Measurements from ENCODE around the gene ZNF862.

The ZNF862 gene

DNA sequence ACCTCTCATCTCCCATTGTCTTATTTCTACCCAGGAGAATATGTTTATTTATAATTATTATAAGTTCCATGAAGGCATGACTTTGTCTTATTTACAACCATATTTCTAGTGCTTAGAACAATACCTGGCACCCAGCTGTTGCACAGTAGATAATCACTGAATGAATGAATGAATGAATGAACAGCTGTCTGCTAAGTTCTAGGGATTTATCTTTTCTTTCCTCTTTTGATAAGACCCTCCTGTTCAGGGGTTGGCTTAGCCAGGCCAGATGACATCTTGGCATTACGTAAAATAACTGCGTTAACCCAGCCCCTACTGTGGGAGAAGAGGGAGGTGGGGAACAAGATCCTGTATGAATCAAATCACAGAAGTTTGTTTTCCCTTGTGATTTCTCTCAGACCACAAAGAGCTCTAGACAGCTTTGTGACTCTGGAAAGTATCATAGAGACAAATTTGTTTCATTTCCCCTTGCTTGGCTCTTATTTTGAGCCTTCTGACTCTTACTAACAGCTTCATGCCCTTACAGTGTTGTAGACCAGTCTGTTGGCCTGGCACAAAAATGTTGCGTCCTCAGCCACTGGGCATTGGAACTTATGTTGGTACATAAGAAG lies 8.4 kb downstream of the ZNF862 start:
- DNase-seq = no peak

DNA sequence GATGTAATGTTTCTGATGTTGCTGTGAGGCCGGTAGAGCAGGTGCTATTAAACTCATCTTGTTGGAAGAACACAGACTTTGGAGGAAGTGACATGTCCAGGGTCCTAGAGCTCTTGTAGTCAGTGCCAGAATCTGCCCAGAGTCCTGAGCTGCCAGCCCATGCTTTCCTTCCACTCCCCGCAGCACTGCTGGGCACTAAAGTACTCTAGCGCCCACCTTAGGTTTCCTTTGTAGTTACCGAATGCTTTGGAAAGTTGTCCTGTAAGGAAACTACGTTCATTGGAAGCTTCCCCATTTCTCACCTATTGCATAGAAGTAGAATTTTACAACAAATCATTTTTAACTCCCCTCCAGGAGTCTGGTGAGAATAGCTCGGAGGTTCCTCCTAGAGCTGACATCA lies 11.0 kb downstream of the ZNF862 start:
- no peak for DNase-seq

DNA sequence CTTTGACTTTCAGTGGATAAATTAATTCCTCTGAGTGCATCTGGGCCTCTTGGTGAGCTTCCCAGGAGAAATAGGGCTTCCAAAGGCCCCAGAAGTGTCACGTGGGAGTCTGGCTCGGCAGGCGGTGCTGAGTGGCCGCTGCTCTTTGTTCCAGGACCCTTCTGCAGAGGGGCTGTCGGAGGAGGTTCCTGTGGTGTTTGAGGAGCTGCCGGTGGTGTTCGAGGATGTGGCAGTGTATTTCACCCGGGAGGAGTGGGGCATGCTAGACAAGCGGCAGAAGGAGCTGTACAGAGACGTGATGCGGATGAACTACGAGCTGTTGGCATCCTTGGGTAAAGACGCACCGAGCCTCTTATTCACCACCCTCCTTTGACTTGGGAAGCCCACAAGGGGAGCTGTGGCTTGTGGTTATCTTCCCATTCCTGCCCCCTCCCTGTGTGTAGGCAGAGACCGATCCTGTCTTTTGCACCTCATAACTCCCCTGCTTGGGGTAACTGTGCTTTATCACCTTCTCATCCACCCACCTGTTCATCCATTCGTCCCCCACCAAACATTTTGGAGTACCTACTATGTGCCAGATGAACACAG lies 11.9 kb downstream of the ZNF862 start:
- DNase-seq = no peak

GRCh38 chr7:149850716-149851115 lies 12.5 kb downstream of the ZNF862 start:
- DNase-seq = no peak

DNA sequence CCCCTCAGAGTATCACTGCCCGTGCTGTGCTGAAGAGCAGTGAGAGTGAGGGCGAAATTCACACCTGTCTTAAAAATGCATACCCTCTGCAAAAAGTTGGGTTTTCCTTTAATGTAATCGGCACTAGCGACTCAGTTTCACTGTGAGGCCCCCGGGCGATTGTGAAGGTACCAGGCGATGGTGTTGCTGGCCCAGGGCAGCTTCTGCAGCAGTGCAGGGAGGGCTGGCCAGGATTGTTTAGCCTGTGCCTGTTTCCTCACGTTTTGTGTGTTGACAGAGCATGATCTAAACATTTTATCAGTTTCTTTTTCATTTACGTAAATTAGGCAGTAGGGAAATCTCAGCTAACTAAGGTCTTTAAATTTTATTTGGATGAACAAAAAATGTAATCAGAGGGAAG lies 13.3 kb downstream of the ZNF862 start:
- DNase-seq = no peak

DNA sequence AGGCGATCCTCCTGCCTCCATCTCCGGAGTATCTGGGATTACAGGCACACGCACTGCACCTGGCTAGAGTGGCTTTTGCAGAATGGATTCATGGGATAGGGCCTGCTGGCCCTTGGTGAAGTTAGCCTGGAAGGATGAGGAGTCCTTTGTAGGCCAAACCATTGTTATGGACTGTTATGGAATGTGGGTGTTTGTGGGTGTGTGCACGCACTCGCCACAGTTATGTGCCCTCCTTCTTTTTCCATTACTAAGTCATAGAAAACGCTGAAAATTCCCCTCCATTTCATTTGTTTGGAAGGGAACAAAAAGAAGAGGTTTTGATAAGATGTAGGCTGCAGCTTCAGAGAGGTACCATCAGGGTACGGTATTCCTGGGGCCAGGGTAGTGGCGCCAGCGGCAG lies 15.0 kb downstream of the ZNF862 start:
- no peak for DNase-seq

- DNase-seq = no peak
Measured at GRCh38 chr7:149854611-149855360, 16.6 kb downstream of the ZNF862 start.

DNA sequence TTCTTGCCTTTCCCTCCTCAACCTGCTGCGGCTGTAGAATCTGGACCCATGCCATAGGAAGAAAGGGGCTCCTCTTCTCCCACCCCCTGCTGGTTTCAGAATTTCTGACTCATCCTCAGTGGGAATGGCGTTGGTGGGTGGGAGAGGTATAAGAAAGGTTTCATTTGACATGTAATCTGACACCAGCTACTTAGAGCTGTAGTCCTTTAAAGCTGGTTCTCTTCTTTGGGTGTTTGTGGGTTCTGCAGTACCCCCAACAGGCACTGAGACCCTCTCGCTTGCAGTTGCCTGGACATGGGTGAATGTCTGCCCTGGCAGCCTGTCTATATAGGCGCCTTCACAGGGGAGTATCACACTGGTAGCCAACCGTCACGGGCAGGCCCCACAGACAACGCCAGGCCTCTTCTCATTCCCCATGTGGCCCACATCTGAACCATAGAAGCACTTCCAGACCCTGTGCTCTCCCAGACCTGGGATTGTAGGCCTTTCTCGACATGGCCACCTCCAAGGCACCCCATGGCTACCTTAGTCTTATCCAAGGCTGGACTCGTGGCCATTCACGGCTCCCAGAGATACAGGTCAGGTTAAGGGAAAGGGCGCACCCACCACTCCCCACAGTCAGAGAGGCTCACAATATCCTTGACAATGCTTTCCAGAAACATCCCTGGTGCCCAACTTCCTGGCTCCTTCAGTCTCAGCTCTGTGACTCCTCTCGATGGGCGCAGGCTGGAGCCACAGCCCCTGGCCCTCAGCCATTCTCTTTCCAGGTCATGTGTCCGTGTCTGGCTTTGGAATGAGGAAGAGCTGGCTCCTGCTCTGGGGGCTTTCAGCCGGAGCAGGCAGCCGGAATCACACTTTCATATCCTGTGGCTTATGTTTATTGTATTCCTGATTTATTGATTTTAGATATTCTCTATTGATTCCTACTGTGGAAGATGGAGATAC lies 17.5 kb downstream of the ZNF862 start:
- no peak for DNase-seq

DNA sequence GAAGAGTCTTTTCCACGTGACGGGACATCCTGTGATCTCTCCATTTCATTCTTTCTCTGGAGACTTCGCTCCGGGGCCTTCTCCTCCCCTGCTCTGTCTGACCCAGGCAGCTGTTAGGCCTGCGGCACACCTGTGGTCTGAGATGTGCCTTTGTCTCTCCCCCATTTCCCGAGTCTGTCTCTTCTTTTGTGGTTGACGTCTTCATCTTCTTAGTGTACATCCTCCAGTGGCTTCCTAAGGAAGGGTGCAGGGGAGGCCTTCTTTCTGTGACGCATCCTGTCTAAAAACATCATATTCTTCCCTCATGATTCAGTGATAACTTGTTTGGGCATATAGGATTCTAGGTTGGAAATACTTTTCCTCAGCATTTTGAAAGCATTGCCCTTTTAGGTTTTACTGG lies 18.4 kb downstream of the ZNF862 start:
- no peak for DNase-seq

GRCh38 chr7:149859369-149859768 lies 21.2 kb downstream of the ZNF862 start:
- no peak for DNase-seq

DNA sequence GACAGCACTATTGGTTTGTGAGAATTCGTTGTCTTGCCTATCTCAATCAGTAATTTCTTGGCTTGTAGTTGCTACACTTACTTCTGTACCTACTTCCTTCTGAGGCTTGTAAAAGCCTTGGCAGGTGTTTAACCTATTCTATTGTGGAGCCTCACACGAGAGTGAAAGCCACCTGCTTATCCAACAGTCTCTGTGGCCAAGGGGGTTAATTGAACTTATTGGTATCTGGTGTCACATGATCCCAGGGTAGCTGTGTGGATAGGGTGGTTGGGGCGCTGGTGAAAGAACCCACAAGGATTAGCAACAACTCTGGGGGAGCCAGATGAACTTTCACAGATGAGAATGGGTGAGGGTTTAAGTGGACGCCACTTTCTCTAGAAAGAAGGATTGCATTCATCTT lies 21.7 kb downstream of the ZNF862 start:
- DNase-seq = no peak

GRCh38 chr7:149860821-149861727 lies 22.9 kb downstream of the ZNF862 start:
- DNase-seq = no peak

- DNase-seq = no peak
Measured at GRCh38 chr7:149861728-149862045, 23.5 kb downstream of the ZNF862 start.

- no peak for DNase-seq
Measured at GRCh38 chr7:149862156-149862555, 24.0 kb downstream of the ZNF862 start.

DNA sequence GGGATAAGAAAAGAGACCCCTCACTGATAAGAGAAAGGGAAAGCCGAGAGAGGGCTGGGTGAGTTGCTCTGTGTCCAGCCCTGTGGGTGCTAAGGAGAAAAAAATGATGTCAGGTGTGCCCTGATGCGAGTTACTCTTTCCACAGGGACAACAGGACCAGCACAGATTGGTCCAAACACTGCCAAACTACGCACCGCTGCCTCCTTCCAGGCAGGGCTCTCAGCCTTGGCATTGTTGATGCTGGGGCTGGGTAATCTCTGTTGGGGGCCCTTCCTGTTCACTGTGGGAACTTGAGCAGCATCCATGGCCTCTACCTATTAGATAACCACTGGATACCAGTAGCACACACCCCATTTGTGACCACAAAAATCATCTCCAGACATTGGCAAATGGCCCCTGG lies 25.3 kb downstream of the ZNF862 start:
- DNase-seq = no peak

GRCh38 chr7:149864023-149864422 lies 25.8 kb downstream of the ZNF862 start:
- DNase-seq = no peak

- DNase-seq = no peak
Measured at GRCh38 chr7:149864751-149865150, 26.6 kb downstream of the ZNF862 start.

DNA sequence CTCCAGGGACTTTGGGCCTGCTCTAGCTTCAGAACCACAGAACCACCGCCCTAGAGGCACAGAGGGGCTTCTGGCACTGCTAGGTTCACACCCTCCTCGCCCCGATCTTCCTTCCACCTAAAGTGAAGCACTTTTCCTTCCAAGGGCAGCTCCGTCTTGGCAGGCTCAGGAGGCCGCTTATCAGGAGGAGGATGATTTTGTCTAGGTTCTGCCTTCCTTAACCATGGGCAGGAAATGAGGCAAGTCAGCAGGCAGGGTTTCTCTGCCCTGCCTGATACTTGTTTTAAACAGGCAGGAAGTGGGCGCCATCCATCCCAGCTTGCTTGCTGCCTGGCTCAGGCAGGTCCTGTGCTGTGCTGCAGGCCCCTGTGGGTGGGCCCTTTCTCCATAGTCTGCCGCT lies 27.3 kb downstream of the ZNF862 start:
- DNase-seq = no peak

GRCh38 chr7:149866139-149866778 lies 28.1 kb downstream of the ZNF862 start:
- DNase-seq = no peak

DNA sequence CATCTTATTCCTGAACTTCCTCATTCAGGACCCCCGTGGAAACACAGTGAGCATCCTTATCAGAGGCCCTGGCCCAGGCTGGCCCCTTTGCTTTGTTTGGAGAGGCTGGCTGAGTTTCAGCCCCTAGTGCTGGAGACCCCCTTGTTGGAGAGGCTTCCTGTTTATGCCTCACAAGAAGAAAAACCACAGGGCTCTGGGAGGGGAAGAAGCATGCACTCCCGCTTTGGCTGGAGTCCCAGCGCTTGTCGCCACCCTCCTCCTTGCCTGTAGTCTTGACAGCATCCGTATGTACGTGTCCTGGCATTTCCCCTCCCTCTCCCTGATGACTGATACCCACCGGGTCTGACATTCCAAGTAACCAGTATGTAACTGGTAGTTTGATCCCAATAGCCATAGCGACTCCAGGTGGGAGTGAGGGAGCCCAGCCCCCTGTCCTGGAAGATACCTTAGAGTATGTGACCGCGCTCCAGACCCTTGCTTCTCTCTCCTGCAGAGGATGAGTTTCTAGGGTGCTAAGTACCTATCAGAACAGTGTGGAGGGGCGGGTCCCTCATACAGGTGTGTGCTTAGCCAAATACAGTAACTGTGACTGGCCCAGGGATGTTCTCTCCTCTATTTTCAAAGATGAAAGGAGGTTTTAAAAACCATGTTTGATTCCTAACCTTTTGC lies 28.7 kb downstream of the ZNF862 start:
- no peak for DNase-seq
